IMR-90 (cell line): Measurements from ENCODE around the gene BNIP2. TPM values are rescaled to one million over a fixed set of nuclear protein-coding genes. Genes with fewer than 3 reads are reported as not detected.

Experiments used
- ATAC-seq: fragments of 200-7000 bp; cut with Tn5 transposase; 2 replicates; pipeline ENCODE4 v1.9.1; 2020; ENCODE audit warnings: low read depth, mild to moderate bottlenecking, moderate library complexity
- BruUV-seq: library from RNA; stranded (reverse); fragments of 400-500 nt; replicated peaks from 2 replicates; lab custom pipeline; 2021; lab: Mats Ljungman, UMichigan
- CTCF ChIA-PET: fragments of 300-600 bp; formaldehyde crosslinking; extraction: SDS; loops from one replicate; lab custom pipeline; 2021; ENCODE audit warnings: antibody characterized with exemption; lab: Yijun Ruan, JAX
- POLR2A ChIA-PET: fragments of 300-600 bp; sonication (Branson Sonifier 250); formaldehyde crosslinking; loops from one replicate; lab custom pipeline; 2022; ENCODE audit warnings: antibody characterized with exemption; ENCODE audit not compliant: unreplicated experiment; lab: Charles Lee
- DNase-seq: peaks from one replicate; pipeline ENCODE4 v3.0.0; 2013
- H2AFZ ChIP-seq: replicated peaks from 2 replicates; pipeline ENCODE3; 2013; ENCODE audit warnings: low read length, mild to moderate bottlenecking; ENCODE audit not compliant: poor library complexity
- H2AK5ac ChIP-seq: 2 replicates; pipeline ENCODE4 v1.6.1; 2013; ENCODE audit warnings: low read depth, low read length, inconsistent platforms
- H2AK9ac ChIP-seq: replicated peaks from 2 replicates; pipeline ENCODE3; 2013; ENCODE audit warnings: mild to moderate bottlenecking, low read depth, low read length, moderate library complexity; ENCODE audit not compliant: poor library complexity
- H2BK120ac ChIP-seq: 2 replicates; pipeline ENCODE4 v1.6.1; 2013; ENCODE audit warnings: low read depth, low read length, inconsistent platforms
- H2BK15ac ChIP-seq: 3 replicates; pipeline ENCODE4 v1.6.1; 2013; ENCODE audit warnings: low read depth, low read length, inconsistent platforms
- H2BK20ac ChIP-seq: 2 replicates; pipeline ENCODE4 v1.6.1; 2013; ENCODE audit warnings: low read depth, mild to moderate bottlenecking, inconsistent platforms, low read length, moderate library complexity
- H2BK5ac ChIP-seq: 2 replicates; pipeline ENCODE4 v1.6.1; 2013; ENCODE audit warnings: mild to moderate bottlenecking, low read depth, low read length, inconsistent platforms; ENCODE audit not compliant: poor library complexity, severe bottlenecking
- H3K14ac ChIP-seq: replicated peaks from 2 replicates; pipeline ENCODE4 v1.6.1; 2013; ENCODE audit warnings: low read depth, low read length, inconsistent platforms
- H3K18ac ChIP-seq: 2 replicates; pipeline ENCODE4 v1.6.1; 2013; ENCODE audit warnings: low read depth, low read length, control low read depth
- H3K23ac ChIP-seq: 2 replicates; pipeline ENCODE4 v1.6.1; 2013; ENCODE audit warnings: low read depth, low read length, inconsistent platforms
- H3K27ac ChIP-seq: 2 replicates; pipeline ENCODE4 v1.5.1; 2013; ENCODE audit warnings: mild to moderate bottlenecking, control low read depth, low read length; ENCODE audit not compliant: insufficient read depth
- H3K27me3 ChIP-seq: 2 replicates; pipeline ENCODE4 v1.6.1; 2013; ENCODE audit warnings: low read length; ENCODE audit not compliant: control insufficient read depth, insufficient read depth
- H3K36me3 ChIP-seq: 2 replicates; pipeline ENCODE4 v1.6.1; 2013; ENCODE audit warnings: low read length, mixed read lengths; ENCODE audit not compliant: control insufficient read depth, insufficient read depth
- H3K4ac ChIP-seq: 2 replicates; pipeline ENCODE4 v1.6.1; 2013; ENCODE audit warnings: low read depth, low read length, inconsistent platforms
- H3K4me1 ChIP-seq: 2 replicates; pipeline ENCODE4 v1.6.1; 2013; ENCODE audit warnings: low read length, mixed read lengths; ENCODE audit not compliant: control insufficient read depth, insufficient read depth
- H3K4me2 ChIP-seq: 2 replicates; pipeline ENCODE4 v1.6.1; 2013; ENCODE audit warnings: low read depth, mild to moderate bottlenecking, control low read depth, low read length, moderate library complexity
- H3K4me3 ChIP-seq: 2 replicates; pipeline ENCODE4 v1.5.1; 2013; ENCODE audit warnings: low read depth, mild to moderate bottlenecking, control low read depth, low read length, moderate library complexity; ENCODE audit not compliant: insufficient read depth
- H3K56ac ChIP-seq: 2 replicates; pipeline ENCODE4 v1.6.1; 2013; ENCODE audit warnings: low read length, inconsistent platforms; ENCODE audit not compliant: insufficient read depth; ENCODE audit errors: extremely low read depth
- H3K79me1 ChIP-seq, 2 experiments: 2 replicates each; pipeline ENCODE4 v1.6.1; 2013; ENCODE audit warnings: low read length in 2 of 2, inconsistent platforms in 1 of 2, low read depth in 1 of 2
- H3K9ac ChIP-seq: 2 replicates; pipeline ENCODE4 v1.6.1; 2013; ENCODE audit warnings: low read depth, low read length, control low read depth
- H3K9me1 ChIP-seq: 2 replicates; pipeline ENCODE4 v1.6.1; 2013; ENCODE audit warnings: low read length, inconsistent platforms; ENCODE audit not compliant: insufficient read depth
- H3K9me3 ChIP-seq: 2 replicates; pipeline ENCODE4 v1.6.1; 2013; ENCODE audit warnings: low read length; ENCODE audit not compliant: control insufficient read depth, insufficient read depth
- H4K20me1 ChIP-seq: 2 replicates; pipeline ENCODE4 v1.6.1; 2013; ENCODE audit warnings: low read length, inconsistent platforms; ENCODE audit not compliant: insufficient read depth
- H4K5ac ChIP-seq: 2 replicates; pipeline ENCODE4 v1.6.1; 2013; ENCODE audit warnings: mild to moderate bottlenecking, low read depth, low read length, control low read depth
- H4K8ac ChIP-seq, 2 experiments: 2 replicates each; pipeline ENCODE4 v1.6.1; 2013; ENCODE audit warnings: low read depth in 2 of 2, low read length in 2 of 2, control low read depth in 1 of 2, inconsistent platforms in 1 of 2
- H4K91ac ChIP-seq: 2 replicates; pipeline ENCODE4 v1.6.1; 2013; ENCODE audit warnings: low read depth, low read length, inconsistent platforms; ENCODE audit not compliant: insufficient read depth
- BHLHE40 ChIP-seq: fragments of 150-350 bp; IDR thresholded peaks from 2 replicates; pipeline ENCODE4 v1.6.1; 2016; ENCODE audit warnings: mild to moderate bottlenecking, low read depth, low read length
- CHD1 ChIP-seq: IDR thresholded peaks from 2 replicates; pipeline ENCODE4 v1.6.1; 2012; ENCODE audit warnings: low read depth, low read length, improper control_type of control experiment
- FOS ChIP-seq: fragments of 150-350 bp; IDR thresholded peaks from 2 replicates; pipeline ENCODE4 v1.6.1; 2016; ENCODE audit warnings: low read depth, low read length
- MAFK ChIP-seq: IDR thresholded peaks from 2 replicates; pipeline ENCODE4 v1.6.1; 2012; ENCODE audit warnings: low read depth, low read length, improper control_type of control experiment
- NFE2L2 ChIP-seq: fragments of 150-350 bp; IDR thresholded peaks from 2 replicates; pipeline ENCODE4 v1.6.1; 2016; ENCODE audit warnings: low read depth, mild to moderate bottlenecking, low read length
- POLR2A ChIP-seq: IDR thresholded peaks from 2 replicates; pipeline ENCODE4 v1.6.1; 2012; ENCODE audit warnings: mild to moderate bottlenecking, low read depth, low read length
- RFX5 ChIP-seq: IDR thresholded peaks from 2 replicates; pipeline ENCODE4 v1.8.0; 2012; ENCODE audit warnings: low read depth, mild to moderate bottlenecking, low read length, moderate library complexity
- SMC3 ChIP-seq: fragments of 150-350 bp; IDR thresholded peaks from 2 replicates; pipeline ENCODE4 v1.6.1; 2016; ENCODE audit warnings: low read depth, mild to moderate bottlenecking, antibody characterized with exemption, low read length, moderate library complexity
- WGBS, 2 experiments: methylation state at CpG; one replicate each; pipeline versions ENCODE4 v1.1.5 to v1.1.7; 2013; ENCODE audit warnings: missing lambda C conversion rate in 2 of 2; ENCODE audit not compliant: insufficient read length in 1 of 2; ENCODE audit errors: extremely low coverage in 2 of 2; 5-methylcytosine and 5-hydroxymethylcytosine counted together
- dilution Hi-C: fragments of 300-500 bp; cut with HindIII; formaldehyde crosslinking; loops from one replicate; pipeline ENCODE4 v1.14.3; 2018; ENCODE audit warnings: low sequenced_read_pairs; ENCODE audit not compliant: unreplicated experiment
- in situ Hi-C: fragments of 300-500 bp; cut with MboI; formaldehyde crosslinking; loops from 3 replicates; pipeline ENCODE4 v1.14.3; 2019; ENCODE audit warnings: low sequenced_read_pairs, inconsistent platforms, mixed read lengths
- intact Hi-C: fragments of 100-400 bp; cut with micrococcal nuclease; formaldehyde crosslinking; loops from 2 replicates; pipeline ENCODE4 v1.10.0; 2022
- polyA plus RNA-seq, 3 experiments: library from polyadenylated mRNA; depleted of rRNA; stranded (reverse); fragments of >200 nt; gene quantifications; 2 replicates each; pipeline ENCODE4 v1.2.3, GENCODE V29; 2012; ENCODE audit warnings: low replicate concordance in 1 of 3
- total RNA-seq: library from RNA; depleted of rRNA; stranded (reverse); fragments of >200 nt; gene quantifications from 2 replicates; pipeline ENCODE4 v1.2.3, GENCODE V29; 2012
- TF ChIP-seq, protein P1 (sequence below): conservative IDR thresholded peaks from 2 replicates; pipeline ENCODE4 v1.5.1; 2012; ENCODE audit warnings: mild to moderate bottlenecking, low read depth, low read length, improper control_type of control experiment

The BNIP2 gene
- total and polyA plus RNA-seq, 2 of the 4 experiments (the other 2 are of a cell fraction), result 36.9 to 47.3 TPM

DNA sequence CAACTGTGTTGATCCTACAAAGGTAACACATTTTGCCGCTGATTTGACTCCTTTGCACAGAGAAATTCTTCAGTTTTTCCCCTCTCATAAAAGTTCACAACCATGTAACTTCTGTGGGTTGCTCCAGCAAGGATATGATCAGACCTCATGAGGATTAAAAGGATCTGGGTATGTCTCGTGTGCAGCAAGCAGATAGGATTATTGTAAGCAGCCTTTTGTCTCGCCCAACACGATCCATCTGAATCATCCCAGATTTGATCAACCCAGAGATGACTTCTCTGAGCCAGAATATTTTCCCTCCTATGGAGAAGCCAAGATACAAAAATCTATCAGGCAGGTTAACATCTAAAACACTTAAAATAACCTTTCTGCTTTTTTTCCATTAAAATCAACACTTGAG lies 12.8 kb upstream of the BNIP2 start:
- no peak overlapping the region for H2BK20ac ChIP-seq
- H3K79me1 ChIP-seq, result no peaks in the 10 kb centered on the region
- H3K4me3 ChIP-seq, result no peak overlapping the region
- no peak overlapping the region for H3K18ac ChIP-seq
- no peak overlapping the region for H2AK5ac ChIP-seq
- no peak overlapping the region for H3K4ac ChIP-seq
- H3K27me3 ChIP-seq, result no peaks in the 10 kb centered on the region; the same call in 1 of the 2 replicates
- in situ Hi-C loops (no loop called here), dilution Hi-C loops (no loop called here), intact Hi-C loops (no loop called here)
- H4K8ac ChIP-seq, result no peak overlapping the region
- no peak overlapping the region for H4K5ac ChIP-seq
- H2AK9ac ChIP-seq, result no peak overlapping the region
- no peaks in the 10 kb centered on the region for H3K4me1 ChIP-seq
- no peaks in the 10 kb centered on the region for H4K20me1 ChIP-seq
- no peak overlapping the region for H2AFZ ChIP-seq
- H3K27ac ChIP-seq, result no peak overlapping the region
- no peak overlapping the region for H2BK15ac ChIP-seq
- no peak overlapping the region for H3K56ac ChIP-seq
- BruUV-seq, result no TSS peak
- no peak for DNase-seq
- H3K14ac ChIP-seq, result no peak overlapping the region
- TF ChIP-seq NFE2L2 (no peak), MAFK (no peak), BHLHE40 (no peak), POLR2A (no peak), RFX5 (no peak), SMC3 (no peak), FOS (no peak), CHD1 (no peak)
- TF ChIP-seq, protein P1, sequence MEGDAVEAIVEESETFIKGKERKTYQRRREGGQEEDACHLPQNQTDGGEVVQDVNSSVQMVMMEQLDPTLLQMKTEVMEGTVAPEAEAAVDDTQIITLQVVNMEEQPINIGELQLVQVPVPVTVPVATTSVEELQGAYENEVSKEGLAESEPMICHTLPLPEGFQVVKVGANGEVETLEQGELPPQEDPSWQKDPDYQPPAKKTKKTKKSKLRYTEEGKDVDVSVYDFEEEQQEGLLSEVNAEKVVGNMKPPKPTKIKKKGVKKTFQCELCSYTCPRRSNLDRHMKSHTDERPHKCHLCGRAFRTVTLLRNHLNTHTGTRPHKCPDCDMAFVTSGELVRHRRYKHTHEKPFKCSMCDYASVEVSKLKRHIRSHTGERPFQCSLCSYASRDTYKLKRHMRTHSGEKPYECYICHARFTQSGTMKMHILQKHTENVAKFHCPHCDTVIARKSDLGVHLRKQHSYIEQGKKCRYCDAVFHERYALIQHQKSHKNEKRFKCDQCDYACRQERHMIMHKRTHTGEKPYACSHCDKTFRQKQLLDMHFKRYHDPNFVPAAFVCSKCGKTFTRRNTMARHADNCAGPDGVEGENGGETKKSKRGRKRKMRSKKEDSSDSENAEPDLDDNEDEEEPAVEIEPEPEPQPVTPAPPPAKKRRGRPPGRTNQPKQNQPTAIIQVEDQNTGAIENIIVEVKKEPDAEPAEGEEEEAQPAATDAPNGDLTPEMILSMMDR, result no peak
- WGBS, 2 experiments, result 100% methylated on average over 2 of the region's 4 CpGs; no CpG with 5 or more reads in 1 of the 2 experiments
- no peak for ATAC-seq
- H3K9me3 ChIP-seq, result no peaks in the 10 kb centered on the region
- H2BK5ac ChIP-seq, result no peak overlapping the region
- no peaks in the 10 kb centered on the region for H3K9me1 ChIP-seq
- no peak overlapping the region for H3K9ac ChIP-seq
- H3K4me2 ChIP-seq, result no peak overlapping the region
- no peak overlapping the region for H3K23ac ChIP-seq
- no peaks in the 10 kb centered on the region for H3K36me3 ChIP-seq
- ChIA-PET POLR2A (no interaction called here), CTCF (interaction anchor here (0.9 kb wide), 1 partner anchor 10 kb away, joined by 3 read pairs; no protein-coding TSS in a partner anchor)
- no peak overlapping the region for H4K91ac ChIP-seq
- no peak overlapping the region for H2BK120ac ChIP-seq
